ENCODE measurements around the gene KRTAP2-4.
"Not testable (repeated sequence)": the region's sequence is repeated elsewhere in the genome, so short reads cannot be mapped to it uniquely, and the experiment has no call there.

Gene KRTAP2-4

GRCh38 chr17:41082626-41083025 lies 16.9 kb upstream of the KRTAP2-4 start:
- in situ Hi-C loops (cut with MboI; ENCODE audit: low pct_unique_long_range_greater_than_20kb, low sequenced_read_pairs, unreplicated experiment): no loop called here
- no peak for DNase-seq (ENCODE audit: low spot score)
- no peak for TF ChIP-seq CTCF (IDR thresholded peaks at IDR 0.05; ENCODE audit: extremely low read depth, insufficient read depth, missing control alignments)

GRCh38 chr17:41076788-41077187 lies 11.1 kb upstream of the KRTAP2-4 start:
- no peak for DNase-seq (ENCODE audit: low spot score)
- no peak for TF ChIP-seq CTCF (IDR thresholded peaks at IDR 0.05; ENCODE audit: extremely low read depth, insufficient read depth, missing control alignments)
- in situ Hi-C loops (cut with MboI; ENCODE audit: low pct_unique_long_range_greater_than_20kb, low sequenced_read_pairs, unreplicated experiment): no loop called here

- TF ChIP-seq CTCF (IDR thresholded peaks at IDR 0.05; ENCODE audit: extremely low read depth, insufficient read depth, missing control alignments): no peak
Measured at GRCh38 chr17:41073676-41074075, 8.0 kb upstream of the KRTAP2-4 start.

GRCh38 chr17:41071606-41072360 lies 6.1 kb upstream of the KRTAP2-4 start:
- TF ChIP-seq CTCF (IDR thresholded peaks at IDR 0.05; ENCODE audit: extremely low read depth, insufficient read depth, missing control alignments): no peak
- in situ Hi-C loops (cut with MboI; ENCODE audit: low pct_unique_long_range_greater_than_20kb, low sequenced_read_pairs, unreplicated experiment): no loop called here

More at GRCh38 chr17:41073676-41074075, 8.0 kb upstream of the KRTAP2-4 start:
- in situ Hi-C loops (cut with MboI; ENCODE audit: low pct_unique_long_range_greater_than_20kb, low sequenced_read_pairs, unreplicated experiment): no loop called here
- DNase-seq (ENCODE audit: low spot score): no peak

GRCh38 chr17:41069031-41069430 lies 3.4 kb upstream of the KRTAP2-4 start:
- in situ Hi-C loops (cut with MboI; ENCODE audit: low pct_unique_long_range_greater_than_20kb, low sequenced_read_pairs, unreplicated experiment): no loop called here
- no peak for DNase-seq (ENCODE audit: low spot score)
- no peak for TF ChIP-seq CTCF (IDR thresholded peaks at IDR 0.05; ENCODE audit: extremely low read depth, insufficient read depth, missing control alignments)

More at GRCh38 chr17:41071606-41072360, 6.1 kb upstream of the KRTAP2-4 start:
- no peak for DNase-seq (ENCODE audit: low spot score)

- no peak for TF ChIP-seq CTCF (IDR thresholded peaks at IDR 0.05; ENCODE audit: extremely low read depth, insufficient read depth, missing control alignments)
- DNase-seq (ENCODE audit: low spot score): no peak
- in situ Hi-C loops (cut with MboI; ENCODE audit: low pct_unique_long_range_greater_than_20kb, low sequenced_read_pairs, unreplicated experiment): no loop called here
Measured at GRCh38 chr17:41067281-41067680, 1.6 kb upstream of the KRTAP2-4 start.

GRCh38 chr17:41065016-41065689 lies 526 bp downstream of the KRTAP2-4 start:
- DNase-seq (ENCODE audit: low spot score); in situ Hi-C loops (cut with MboI; ENCODE audit: low pct_unique_long_range_greater_than_20kb, low sequenced_read_pairs, unreplicated experiment): not testable (repeated sequence)

Data from GM13977 (cell line).